Body of pancreas (tissue), 4 donors: ENCODE results near the gene PRPH. TPM values are rescaled to one million over a fixed set of nuclear protein-coding genes. Genes with fewer than 3 reads are reported as not detected.

Source experiments
- ATAC-seq: fragments of 150-250 bp; one replicate; pipeline ENCODE4 v1.9.1; 2016
- DNase-seq, 4 donors: peaks; one replicate each; pipeline ENCODE4 v3.0.0-alpha.2; 2019
- H3K27ac ChIP-seq, 4 donors: fragments of 200-600 bp; sonication (generic); 1 replicate in 3 of 4; 2 replicates in 1 of 4; pipeline versions ENCODE4 v1.5.1 to v1.6.1; 2016 to 2019; ENCODE audit warnings: mild to moderate bottlenecking in 1 of 4, mixed read lengths in 1 of 4, moderate library complexity in 1 of 4
- H3K27me3 ChIP-seq, 2 donors: fragments of 200-600 bp; sonication (generic); one replicate each; pipeline ENCODE4 v1.6.0; 2016; ENCODE audit warnings: mild to moderate bottlenecking in 1 of 2
- H3K36me3 ChIP-seq, 2 donors: fragments of 200-600 bp; sonication (generic); replicated peaks in 1 of 2; 2 replicates each; pipeline ENCODE4 v1.5.1; 2016; ENCODE audit warnings: low read depth in 2 of 2; ENCODE audit not compliant: insufficient read depth in 1 of 2
- H3K4me1 ChIP-seq: fragments of 200-600 bp; sonication (generic); one replicate; pipeline ENCODE4 v1.6.0; 2016
- H3K4me3 ChIP-seq, 2 donors: fragments of 200-600 bp; sonication (generic); 1 replicate in 1 of 2; 2 replicates in 1 of 2; pipeline ENCODE4 v1.5.1; 2016 to 2019
- H3K9me3 ChIP-seq, 3 donors: fragments of 200-600 bp; sonication (generic); 1 replicate in 2 of 3; 2 replicates in 1 of 3; pipeline ENCODE4 v1.5.1; 2016
- CTCF ChIP-seq, 7 experiments: fragments of 450-650 bp in 4 of 7; fragments of 200-600 bp in 3 of 7; sonication (generic) in 3 of 7; IDR thresholded peaks; one replicate each; pipeline ENCODE4 v1.5.1; 2016 to 2019; ENCODE audit warnings: antibody characterized with exemption in 7 of 7
- POLR2A ChIP-seq, 3 donors: fragments of 450-650 bp; IDR thresholded peaks; one replicate each; pipeline ENCODE4 v1.6.1; 2016; ENCODE audit warnings: antibody characterized with exemption in 3 of 3, mild to moderate bottlenecking in 2 of 3
- WGBS, 2 donors: methylation state at CpG; one replicate each; pipeline ENCODE4 v1.1.5; 2017; 5-methylcytosine and 5-hydroxymethylcytosine counted together
- intact Hi-C: fragments of 100-400 bp; cut with DNase I; formaldehyde crosslinking; loops from one replicate; pipeline ENCODE4 v1.15.1; 2023
- total RNA-seq, 2 donors: library from RNA; depleted of rRNA; stranded (reverse); fragments of >200 nt; gene quantifications; one replicate each; pipeline ENCODE4 v1.1.0, GENCODE V29; 2016

Gene PRPH
- total RNA-seq, 2 donors from 2014 or later = 9.6 TPM; not detected in 1

- peaks cover 3 to 16% of the 10 kb centered on the region in 2 donors for H3K27me3 ChIP-seq
- no peak overlapping the region for H3K4me3 ChIP-seq
- no peak overlapping the region for H3K27ac ChIP-seq
- no peaks in the 10 kb centered on the region for H3K9me3 ChIP-seq
- intact Hi-C loops = no loop called here
- TF ChIP-seq CTCF (IDR thresholded peaks at IDR 0.05) = peak in 3 of 7 experiments; percentile 3 to 29 (median 8)
- TF ChIP-seq POLR2A (IDR thresholded peaks at IDR 0.05) = no peak
- peaks cover 26% of the 10 kb centered on the region for H3K4me1 ChIP-seq
- ATAC-seq = peak; percentile 68
- WGBS, 2 donors = 2 to 3% methylated on average over 15 to 76 of the region's 77 CpGs
- peak; percentile 51 to 72 (median 56) for DNase-seq
- H3K36me3 ChIP-seq = no peaks in the 10 kb centered on the region
Observed at GRCh38 chr12:49296836-49297694, 2.1 kb downstream of the PRPH start.

GRCh38 chr12:49297695-49298060 lies 2.7 kb downstream of the PRPH start:
- H3K9me3 ChIP-seq = no peaks in the 10 kb centered on the region
- no peak overlapping the region for H3K27ac ChIP-seq
- TF ChIP-seq POLR2A (IDR thresholded peaks at IDR 0.05) (no peak), CTCF (IDR thresholded peaks at IDR 0.05) (no peak)
- ATAC-seq = no peak
- WGBS, 2 donors = 14 to 25% methylated on average over 8 of the region's 8 CpGs
- peaks cover 3 to 16% of the 10 kb centered on the region in 2 donors for H3K27me3 ChIP-seq
- peaks cover 26% of the 10 kb centered on the region for H3K4me1 ChIP-seq
- H3K4me3 ChIP-seq = no peak overlapping the region
- intact Hi-C loops = no loop called here
- no peaks in the 10 kb centered on the region for H3K36me3 ChIP-seq
- DNase-seq = no peak

- ATAC-seq (no peak), DNase-seq (no peak)
- Histone ChIP-seq H3K27ac (no peak overlapping the region), H3K4me1 (peaks cover 26% of the 10 kb centered on the region), H3K4me3 (no peak overlapping the region), H3K36me3 (no peaks in the 10 kb centered on the region), H3K9me3 (no peaks in the 10 kb centered on the region), H3K27me3 (peaks cover 3 to 16% of the 10 kb centered on the region in 2 donors)
- 49 to 57% methylated on average over 3 to 6 of the region's 6 CpGs for WGBS, 2 donors
- TF ChIP-seq POLR2A (IDR thresholded peaks at IDR 0.05) = no peak
- peak in 1 of 7 experiments; percentile 12 for TF ChIP-seq CTCF (IDR thresholded peaks at IDR 0.05)
- intact Hi-C loops = no loop called here
Observed at GRCh38 chr12:49298160-49298559, 3.2 kb downstream of the PRPH start.

- ATAC-seq (no peak), DNase-seq (no peak)
- H3K4me1 ChIP-seq = peaks cover 12% of the 10 kb centered on the region
- TF ChIP-seq CTCF (IDR thresholded peaks at IDR 0.05) (no peak), POLR2A (IDR thresholded peaks at IDR 0.05) (no peak)
- intact Hi-C loops = no loop called here
- no peak overlapping the region for H3K4me3 ChIP-seq
- no peaks in the 10 kb centered on the region for H3K9me3 ChIP-seq
- no peaks in the 10 kb centered on the region for H3K36me3 ChIP-seq
- WGBS, 2 donors = 67 to 71% methylated on average over 4 of the region's 4 CpGs
- peaks cover under 1 to 5% of the 10 kb centered on the region in 2 donors for H3K27me3 ChIP-seq
- no peak overlapping the region for H3K27ac ChIP-seq
Observed at GRCh38 chr12:49301760-49302159, 6.8 kb downstream of the PRPH start.

- Histone ChIP-seq H3K36me3 (no peaks in the 10 kb centered on the region), H3K27ac (no peak overlapping the region), H3K9me3 (no peaks in the 10 kb centered on the region), H3K4me3 (no peak overlapping the region), H3K4me1 (no peaks in the 10 kb centered on the region), H3K27me3 (no peaks in the 10 kb centered on the region)
- DNase-seq = no peak
- ATAC-seq = no peak
- TF ChIP-seq POLR2A (IDR thresholded peaks at IDR 0.05) (no peak), CTCF (IDR thresholded peaks at IDR 0.05) (no peak)
- WGBS, 2 donors = 71 to 100% methylated on average over 1 to 2 of the region's 2 CpGs
- intact Hi-C loops = no loop called here
Observed at GRCh38 chr12:49304161-49304560, 9.2 kb downstream of the PRPH start.
